Medulla oblongata (tissue), 1 donor: ENCODE measurements around the gene CMIP.

Source experiments
- DNase-seq: peaks from one replicate; pipeline ENCODE4 v3.0.0-alpha.2; 2015; ENCODE audit errors: extremely low spot score

CMIP gene

DNA sequence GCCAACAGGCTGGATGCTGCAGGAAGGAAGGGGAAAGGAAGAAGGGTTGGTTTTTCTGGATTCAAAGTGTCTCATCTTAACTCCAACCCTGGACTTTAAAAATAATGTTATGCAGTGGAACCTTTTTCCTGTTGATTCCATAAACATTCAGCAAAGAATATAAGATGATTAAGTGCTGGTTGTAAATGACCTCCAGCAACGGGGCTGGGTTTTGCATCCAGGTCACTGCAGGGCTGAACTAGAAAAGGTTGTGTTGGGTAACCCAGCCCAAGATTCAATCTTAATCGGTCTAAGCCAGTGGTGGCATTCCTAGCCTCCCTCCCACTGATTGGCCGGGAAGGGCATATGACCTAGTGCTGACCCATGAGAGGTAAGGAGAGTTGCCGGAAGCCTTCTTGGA lies 300.3 kb downstream of the CMIP start:
- DNase-seq = no peak

DNA sequence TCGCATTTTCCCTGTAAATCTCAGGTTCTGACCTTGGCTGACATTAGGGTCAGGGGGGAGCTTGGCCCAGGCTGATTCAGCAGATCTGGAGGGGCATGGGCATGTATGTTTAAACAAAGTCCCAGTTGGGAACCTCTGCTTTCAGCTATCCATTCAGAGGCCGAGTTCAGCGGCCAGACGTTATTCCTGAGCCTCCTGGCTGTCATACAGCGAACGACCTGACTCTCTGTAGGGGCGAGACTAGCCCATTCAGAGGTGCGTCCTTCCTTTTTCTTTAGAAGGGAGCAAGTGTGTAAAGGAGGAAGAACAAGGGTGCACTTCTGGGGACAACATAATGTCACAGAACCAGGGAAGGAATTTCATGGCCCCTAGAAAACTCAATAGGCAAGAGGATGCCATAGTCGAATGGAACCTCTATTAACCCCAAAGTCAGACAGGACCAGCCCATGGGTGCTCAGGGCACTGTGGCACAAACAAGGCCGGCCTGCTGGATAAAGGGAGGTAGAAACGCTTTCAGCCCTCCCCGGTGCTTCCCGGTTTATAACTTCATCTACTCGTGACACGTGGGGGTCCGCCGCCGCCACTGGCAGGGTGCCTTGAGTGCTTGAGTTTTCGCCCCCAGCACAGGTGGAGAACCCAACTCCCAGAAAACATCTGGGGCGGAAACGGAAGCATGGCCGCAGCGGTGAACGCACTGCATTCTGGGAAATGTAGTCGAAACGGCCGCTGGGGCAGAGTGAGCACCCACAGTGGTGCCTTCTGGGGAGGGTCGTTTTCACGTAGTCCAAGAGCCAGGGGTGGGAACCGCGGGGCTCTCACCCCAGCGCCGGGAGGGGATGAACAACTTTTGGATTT lies 301.3 kb downstream of the CMIP start:
- DNase-seq = peak; percentile 70

DNA sequence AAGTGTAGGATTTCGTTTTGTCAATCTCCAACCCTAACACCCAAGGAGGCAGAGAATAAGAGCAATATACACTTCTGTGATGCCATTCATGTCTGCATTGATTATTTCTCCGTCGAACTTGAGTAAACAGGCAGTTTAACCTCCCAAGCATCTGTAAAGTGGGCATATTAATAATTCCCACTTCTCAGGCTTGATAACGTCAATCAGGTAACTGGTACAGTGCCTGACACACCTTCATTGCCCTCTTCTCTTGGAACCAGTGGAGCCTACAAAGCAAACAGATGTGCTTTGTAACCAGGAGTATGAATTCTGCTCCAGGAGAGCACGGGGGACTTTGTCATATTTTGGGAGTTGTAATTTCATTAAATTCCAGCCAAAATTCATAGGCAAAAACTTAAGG lies 302.0 kb downstream of the CMIP start:
- DNase-seq = no peak

DNA sequence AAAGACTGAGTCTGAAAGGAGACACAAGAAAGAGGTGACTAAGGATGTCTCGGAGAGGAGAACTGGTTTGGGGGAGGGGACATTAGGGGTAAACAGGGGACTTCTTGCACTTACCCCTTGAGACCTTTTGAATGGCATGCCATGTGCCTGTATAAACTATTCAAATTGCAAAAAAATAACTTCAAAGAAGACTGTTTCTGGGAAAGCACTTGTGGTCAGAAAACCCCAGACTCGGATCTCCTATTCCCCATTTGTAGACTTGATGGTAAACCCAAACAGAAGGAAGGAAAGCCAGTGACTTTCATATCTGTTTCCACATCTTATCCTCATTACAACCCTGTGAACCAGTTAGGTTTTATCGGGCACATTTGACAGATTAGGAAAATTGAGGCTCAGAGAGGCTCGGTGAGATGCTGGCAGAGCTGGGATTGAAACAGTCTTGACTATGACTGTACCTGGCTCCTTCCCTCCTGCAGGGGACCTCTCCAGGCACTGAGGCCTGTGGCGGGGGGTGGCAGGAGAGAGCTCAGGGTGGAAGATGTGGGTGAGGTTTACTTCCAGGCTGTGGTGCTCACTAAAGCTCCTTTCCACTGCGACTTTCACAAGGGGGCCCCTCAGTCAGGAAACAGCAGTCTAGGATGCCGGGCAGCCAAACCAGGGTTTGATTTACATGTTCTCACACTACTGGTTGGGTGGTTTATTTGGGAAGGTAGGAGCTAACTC lies 304.0 kb downstream of the CMIP start:
- no peak for DNase-seq

DNA sequence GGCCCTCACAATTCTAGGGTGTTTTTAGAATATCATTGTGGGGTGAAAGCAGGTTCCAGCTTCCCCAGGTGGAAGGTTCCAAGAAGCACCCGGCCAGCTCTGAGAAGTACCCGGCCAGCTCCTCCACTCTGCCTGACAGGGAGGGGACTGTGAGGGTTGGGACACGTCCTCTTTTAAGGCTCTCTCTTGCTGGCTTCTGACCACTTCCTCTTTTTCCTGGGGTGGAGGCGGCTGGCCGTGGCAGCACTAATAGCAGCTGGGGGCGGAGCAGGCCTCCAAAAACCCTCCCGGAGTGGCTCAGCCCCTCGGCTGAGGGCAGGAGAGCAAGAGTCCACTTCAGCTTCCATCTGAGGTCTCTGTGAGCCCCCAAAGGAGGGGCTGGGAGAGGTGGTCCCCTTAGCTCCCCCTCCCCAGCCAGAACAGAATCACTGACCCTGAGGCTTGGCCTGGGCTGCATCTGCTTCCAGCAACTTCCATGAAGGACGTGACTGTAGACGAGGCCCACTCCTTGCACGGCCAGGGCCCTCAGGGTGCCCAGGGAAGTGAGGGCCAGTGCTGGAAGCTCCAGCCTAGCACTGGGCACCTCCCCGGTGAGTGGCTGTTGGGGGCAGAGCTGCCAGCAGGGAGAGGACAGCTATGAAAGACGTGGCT lies 307.7 kb downstream of the CMIP start:
- peak; percentile 80 for DNase-seq

DNA sequence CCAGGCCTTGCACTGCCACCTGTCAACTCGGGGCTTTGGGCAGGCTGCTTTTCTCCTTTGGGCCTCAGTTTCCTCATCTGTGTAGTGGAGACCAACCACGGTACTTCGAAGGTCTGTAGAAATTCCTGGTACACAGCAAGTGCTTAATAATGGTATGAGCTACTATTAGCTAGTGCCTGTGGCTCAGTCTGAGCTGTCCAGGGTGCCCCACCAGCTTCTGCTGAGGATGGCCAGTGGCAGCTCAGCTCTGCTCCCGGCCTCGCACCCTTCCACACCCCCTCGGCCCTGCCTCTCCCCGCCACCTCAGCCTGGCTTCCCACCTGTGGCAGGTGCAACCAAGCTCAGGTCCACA lies 308.2 kb downstream of the CMIP start:
- no peak for DNase-seq

DNA sequence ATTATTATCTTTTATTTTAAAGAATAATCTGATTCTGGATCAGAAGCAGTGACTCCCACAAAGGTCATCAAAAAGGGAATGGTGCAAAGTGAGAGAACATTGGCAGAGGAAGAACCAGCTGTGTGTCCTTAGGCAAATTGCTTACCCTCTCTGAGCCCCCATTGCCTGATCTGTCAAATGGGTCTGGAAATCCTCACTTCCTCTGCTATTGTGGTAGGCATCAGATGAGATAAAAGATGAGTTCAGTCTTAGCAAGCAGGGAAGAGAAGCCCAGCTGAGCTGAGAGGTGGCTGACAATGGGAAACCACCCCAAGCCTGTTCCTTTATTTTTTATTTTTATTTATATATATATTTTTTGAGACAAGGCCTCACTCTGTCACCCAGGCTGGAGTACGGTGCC lies 310.2 kb downstream of the CMIP start:
- no peak for DNase-seq

DNA sequence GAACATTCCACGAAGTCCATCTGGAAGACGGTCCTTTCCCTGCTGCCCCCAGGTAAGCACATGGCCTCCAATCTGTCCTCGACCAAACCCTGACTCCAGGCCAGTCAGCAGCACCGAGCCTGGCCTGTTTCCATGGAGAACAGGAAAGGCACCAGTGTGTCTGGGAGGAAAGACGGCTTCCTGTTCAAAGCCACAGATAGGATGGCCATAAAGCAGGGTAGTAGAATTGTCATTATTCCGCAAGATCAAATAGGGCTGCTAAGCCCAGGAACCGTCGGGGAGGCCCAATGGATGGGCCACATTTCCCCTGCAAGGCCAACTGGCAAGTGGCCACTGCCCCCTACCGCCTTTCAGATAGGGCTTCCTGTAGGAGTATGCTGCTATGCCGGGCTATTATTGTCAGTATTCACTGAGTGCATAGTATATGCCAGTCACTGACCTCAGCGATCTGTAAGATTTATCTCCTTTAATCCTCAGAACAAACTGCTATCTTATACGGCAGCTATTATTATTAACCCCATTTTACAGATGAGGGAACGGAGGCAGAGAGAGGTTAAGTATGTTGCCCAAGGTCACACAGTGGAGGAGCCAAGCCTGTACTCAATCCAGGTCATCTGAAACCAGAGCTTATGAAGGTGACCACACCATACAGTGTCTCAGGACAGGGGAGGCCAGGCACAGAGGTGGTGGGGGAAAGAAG lies 311.5 kb downstream of the CMIP start:
- DNase-seq = peak; percentile 43

DNA sequence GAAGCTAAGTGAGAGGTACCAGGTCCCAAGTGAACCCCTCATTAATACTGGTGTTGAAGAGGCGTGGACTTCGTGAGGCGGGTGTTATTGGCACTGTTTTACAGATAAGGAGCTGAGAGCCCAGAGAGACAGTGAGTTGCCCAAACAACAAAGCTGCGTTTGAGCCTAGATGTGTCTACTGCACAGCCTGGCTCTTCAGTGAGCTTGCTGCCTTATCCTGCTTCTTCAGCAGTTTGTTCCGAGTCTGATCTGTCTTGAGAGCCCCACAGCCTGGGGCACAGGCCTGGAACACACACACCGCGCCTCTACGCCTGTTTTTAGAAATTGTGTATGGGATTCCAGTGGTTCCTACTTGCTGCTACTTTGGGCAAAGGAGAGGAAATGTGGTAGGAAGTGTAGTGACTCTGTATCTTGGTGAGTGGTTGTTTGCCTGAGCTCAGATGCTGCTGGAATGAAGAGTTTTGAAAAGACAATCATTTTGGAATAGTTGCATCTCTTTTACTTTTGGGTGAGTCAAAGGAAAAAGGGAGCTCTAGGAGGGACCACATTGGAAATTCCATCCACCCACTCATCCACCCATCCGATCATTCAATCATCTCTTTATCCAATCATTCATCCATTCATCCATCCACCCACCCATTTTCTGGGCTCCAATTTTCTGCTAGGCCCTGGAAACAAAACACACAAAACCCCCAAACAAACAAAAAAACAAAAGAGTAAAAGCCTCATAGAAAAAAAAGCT lies 312.2 kb downstream of the CMIP start:
- DNase-seq = no peak

DNA sequence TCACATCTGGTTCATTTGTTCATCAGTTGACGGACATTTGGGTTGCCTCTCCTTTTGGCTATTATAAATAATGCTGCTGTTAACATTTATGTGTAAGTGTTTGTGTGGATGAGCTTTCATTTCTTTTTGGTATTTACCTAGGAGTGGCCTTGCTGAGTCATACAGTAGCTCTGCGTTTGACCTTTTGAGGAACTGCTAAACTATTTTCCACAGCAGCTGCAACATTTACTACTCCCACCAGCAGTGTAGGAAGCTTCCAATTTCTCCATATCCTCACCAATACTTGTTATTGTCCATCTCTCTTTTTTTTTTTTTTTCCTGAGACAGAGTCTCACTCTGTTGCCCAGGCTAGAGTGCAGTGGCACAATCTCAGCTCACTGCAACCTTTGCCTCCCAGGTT lies 313.8 kb downstream of the CMIP start:
- no peak for DNase-seq
